HG02981 (cell line): ENCODE results near the gene PRKCE.
"Not testable (repeated sequence)": the region's sequence is repeated elsewhere in the genome, so short reads cannot be mapped to it uniquely, and the experiment has no call there.

Experiments
- ATAC-seq: cut with Tn5 transposase; IDR thresholded peaks from one replicate; pipeline ENCODE4 v1.9.1; 2021; ENCODE audit warnings: mild to moderate bottlenecking, moderate library complexity; ENCODE audit not compliant: unreplicated experiment

Gene PRKCE

DNA sequence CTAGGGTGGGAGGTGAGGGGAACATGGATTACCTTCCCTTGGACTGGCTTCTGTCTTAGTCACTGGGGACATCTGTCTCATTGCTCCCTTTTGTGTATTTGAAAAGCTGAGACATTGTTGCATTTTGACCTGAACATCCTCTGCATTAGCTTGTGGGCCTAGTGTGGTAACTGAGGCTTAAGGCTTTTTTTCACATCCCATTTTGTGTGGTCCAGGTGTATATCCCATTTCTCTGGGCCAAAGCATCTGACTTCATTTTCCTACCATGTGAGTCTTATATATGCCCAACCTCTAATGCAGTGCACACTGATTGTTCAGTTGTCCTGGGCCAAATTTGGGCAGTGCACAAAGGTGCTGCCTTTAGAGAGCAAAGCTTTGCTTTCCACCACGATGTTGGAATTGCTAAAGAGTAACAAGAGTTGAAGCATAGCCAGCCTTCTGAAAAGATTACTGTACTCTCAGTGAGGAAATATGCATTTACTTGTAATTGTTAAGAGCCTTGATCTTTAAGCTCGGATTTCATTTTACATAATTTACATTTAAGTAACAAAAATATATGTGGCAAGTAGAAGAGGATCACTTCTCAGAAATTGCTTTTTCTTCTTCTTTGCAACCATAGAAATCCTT is 13.3 kb downstream of the PRKCE start:
- ATAC-seq, result no peak

DNA sequence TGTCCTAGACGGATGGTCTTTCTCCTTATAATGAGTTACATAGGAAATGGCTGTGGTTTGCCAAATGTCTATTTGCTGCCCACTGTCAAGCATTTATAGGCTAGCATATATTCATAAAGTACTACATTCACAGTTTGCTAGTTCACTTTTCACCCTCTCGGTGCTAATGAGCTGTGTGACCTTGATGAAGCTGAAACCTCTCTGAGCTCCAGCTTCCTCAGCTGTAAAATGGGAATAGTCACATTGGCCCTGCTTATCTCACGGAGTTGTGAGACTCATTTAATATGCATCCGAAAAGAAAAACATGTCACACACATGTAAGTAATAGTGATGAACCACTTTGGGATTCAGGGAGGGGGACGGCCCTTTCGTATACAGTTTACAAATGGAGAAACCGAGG is 17.0 kb downstream of the PRKCE start:
- ATAC-seq, result no peak

DNA sequence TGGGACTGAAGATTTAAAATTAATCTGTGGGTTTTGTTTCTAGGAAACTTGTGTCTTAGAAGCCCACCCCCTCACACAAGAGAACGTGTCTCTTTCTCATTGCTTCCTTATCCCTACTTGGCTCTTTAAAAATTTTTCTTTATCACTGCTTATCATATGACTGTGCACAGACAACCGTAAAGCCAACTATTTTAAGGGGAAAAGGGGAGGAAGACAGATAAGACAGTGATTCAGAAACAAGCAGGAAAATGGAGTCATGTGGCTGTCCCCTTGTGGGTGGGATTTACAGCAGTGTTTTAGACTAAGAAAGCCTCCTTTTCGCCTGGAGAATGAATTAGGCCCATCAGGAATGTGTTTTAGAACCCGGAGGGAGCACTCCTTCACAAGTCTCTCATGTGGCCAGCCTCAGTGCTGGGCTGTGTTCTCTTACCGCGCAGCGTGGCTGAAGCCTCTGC is 17.6 kb downstream of the PRKCE start:
- ATAC-seq, result no peak

DNA sequence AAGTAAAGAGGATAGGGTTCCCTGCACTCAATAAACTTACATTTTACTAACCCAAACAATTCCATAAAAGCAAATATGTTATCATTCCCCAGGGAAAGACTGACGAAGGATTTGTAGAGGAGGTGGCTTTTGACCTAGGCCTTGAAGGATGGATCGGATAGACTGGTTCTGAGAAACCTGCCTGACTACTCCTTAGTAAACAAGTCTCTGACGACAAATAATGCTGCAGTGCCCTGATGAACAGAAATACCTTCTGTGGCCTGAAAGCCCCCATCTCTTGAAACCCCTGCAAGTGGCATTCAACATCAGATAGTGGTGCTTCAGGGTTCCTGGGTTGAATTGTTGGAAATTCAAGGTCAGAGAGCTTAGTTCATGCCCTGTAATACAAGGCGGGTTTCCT is 19.2 kb downstream of the PRKCE start:
- no peak for ATAC-seq

DNA sequence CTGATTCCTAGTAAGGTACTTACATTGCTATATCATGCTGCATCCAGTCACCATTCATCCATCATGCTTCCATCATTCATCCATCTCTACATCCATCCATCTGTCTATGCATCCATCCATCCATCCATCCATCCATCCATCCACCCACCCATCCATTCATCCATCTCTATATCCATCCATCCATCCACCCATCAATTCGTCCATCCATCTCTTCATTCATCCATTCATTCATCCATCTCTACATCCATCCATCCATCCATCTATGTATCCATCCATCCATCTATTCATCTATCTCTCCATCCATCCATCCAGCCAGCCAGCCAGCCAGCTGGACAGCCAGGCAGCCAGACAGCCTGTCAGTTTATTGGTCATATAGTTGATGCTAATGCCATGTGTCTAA is 20.7 kb downstream of the PRKCE start:
- ATAC-seq, result no peak

DNA sequence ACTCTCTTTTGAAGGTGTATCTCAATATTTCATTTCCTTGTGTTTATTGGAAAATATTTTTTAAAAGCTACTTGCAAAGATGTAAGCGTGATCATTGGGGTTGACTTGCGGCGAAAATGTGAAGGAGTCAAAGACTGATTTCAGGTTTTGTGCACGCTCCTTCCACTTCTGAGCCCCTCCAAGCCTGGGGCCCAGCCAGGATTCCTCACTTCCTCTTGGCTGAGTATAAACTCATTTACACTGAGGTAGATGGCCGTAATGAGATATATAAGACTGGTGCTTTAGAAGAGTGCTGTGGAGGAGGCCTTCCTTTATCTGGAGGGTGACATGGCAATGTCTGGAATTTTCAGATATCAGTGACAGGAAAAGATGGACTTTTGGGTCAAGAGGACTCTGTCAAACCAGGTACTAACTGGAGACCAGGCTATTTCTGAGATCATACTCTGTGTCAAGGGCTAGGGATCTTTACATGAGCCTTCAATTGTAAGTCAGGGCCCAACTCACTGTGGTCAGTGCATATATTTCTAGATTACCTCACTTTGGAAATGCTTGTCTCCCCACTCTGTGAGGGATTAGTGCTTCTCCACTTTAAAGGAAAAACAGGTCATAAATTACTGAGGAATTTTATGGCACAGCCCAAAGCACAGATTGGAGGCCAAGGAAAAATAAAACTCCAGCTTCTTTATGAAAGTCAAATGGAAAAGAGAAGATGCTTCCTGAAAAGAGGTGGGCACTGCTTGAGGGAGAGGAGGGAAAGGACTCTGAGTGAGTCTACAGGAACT is 22.8 kb downstream of the PRKCE start:
- ATAC-seq, result no peak

DNA sequence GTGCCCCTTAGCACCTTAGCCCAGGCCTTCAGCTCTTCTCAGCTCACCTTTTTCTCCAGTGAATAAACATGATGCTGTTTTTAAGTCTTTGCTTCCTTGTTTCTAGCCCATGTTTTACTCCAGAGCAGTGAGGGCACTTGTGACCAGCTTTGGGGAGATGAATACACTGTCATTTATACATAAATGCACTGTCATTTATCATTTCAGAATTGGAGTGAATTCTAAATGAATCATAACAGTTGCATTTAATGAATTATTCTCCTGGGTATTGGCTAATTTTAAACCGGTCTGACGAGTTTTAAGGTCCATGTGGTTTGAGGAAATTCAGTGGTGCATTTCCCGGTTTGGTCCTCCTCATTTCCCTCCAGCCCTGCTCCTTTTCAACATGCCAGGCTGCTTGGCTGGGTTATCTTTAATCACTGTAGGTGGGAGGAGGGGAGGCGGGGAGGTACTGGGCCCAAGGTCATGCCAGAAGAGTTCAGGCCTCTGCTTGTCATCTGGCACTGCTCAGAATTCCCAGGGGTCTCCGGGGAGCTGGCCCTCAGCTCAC is 23.9 kb downstream of the PRKCE start:
- ATAC-seq, result no peak

DNA sequence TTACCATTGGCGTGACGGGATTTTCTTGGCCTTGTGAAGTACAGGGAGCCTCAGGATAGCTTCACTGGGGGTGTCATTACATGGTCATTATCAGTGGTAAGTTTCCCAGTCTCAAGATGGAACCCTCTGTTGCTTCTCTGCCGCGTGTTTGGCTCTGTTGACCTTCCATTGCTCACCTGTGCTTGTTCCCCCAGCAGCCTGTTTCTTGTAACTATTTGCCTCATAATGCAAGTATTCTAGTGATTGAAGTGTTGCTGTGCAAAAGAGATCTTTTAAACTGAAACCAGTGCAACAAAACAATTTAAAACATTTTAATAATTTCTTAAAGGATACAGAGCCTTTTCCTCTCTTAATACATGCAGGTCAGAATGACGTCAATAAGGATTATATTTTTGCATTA is 24.6 kb downstream of the PRKCE start:
- no peak for ATAC-seq

DNA sequence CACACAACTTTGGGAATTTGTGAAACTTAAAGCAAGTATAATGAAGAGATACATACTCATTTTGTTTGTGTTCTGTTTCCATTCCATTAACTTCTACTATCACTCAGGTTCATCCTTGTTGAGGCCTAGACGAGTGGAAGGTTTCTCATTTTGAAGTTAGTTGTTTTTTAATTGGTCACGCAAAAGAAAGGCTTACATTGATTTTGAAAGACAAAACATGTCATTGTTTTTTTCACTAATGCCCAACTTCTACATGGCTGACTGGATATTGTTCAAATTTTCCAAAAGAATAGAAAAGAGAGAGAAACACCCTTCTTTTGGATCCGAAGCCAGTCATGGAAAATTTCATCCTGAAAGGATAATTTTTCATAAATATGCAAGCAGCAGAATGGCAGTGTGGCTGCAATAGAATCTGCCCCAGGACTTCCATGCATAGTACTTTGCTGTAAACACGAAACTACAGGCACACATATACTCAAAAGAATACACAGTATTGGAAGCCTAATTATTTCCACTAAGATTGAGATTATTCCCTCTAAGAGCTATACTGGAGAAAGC is 27.4 kb downstream of the PRKCE start:
- ATAC-seq, result no peak

DNA sequence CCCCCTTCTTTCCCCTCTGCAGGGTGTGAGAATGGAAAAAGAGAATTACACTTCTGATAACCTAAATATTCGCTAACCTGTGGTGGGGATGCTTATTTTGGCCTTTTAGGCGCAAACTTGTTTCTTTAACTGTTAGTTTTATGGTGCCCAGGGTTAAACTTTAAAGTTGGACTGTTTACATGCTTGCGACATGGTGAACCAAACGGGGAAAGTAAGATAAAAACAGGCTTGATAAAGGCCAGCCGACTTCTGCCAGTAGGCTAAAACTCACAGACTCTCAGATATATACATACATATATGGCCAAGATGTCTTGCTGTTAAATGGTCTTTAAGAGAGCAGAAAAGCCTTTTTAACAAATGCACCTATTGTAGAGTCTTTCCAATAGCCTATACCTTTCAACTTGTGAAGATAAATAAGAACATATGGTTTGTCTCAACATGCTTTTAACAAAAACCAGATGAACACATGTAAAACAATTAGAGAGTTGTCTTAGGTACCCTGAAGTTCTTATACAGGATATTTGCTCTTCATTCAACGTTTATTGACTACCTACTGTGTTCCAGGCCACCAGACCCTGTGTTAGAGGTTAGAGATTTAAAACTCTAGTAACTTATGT is 29.0 kb downstream of the PRKCE start:
- ATAC-seq, result no peak

DNA sequence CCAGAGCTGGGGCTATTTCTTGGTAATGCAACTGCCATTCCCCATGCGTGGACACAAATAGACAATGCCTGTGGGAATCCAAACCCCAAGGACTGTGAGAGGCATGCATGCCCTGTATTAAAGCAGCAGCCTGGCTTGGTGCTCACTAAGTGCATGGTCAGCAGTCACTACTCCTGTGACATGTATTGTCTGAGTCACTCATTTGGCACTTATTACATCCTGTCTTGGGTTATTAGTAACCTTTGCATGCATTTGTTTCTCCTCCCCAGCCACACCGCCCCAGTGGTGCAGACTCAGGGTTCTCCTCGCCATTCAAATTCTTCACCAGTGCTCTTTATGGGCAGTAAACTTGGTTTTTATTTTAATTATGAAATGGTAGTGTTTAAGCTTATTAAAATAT is 30.2 kb downstream of the PRKCE start:
- ATAC-seq, result peak; percentile 98

DNA sequence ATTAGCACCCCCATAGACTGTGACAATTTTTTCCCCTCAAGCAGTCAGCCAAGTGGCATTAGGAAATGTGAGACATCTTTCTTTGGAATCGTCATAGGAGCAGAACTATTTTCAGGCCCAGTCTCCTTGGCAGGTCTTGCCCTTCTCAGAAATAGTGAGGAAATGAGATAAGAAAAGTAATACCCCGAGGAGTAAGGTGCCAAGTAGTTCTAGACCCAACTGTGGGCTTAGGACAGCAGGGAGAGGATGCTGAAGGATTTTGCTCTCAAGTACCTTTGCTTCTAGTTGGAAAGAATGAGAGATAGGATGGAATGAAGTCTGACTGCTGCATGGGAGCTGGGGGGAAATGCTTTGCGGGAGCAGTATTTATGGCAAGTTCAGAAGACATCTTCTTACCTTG is 31.8 kb downstream of the PRKCE start:
- ATAC-seq, result no peak

DNA sequence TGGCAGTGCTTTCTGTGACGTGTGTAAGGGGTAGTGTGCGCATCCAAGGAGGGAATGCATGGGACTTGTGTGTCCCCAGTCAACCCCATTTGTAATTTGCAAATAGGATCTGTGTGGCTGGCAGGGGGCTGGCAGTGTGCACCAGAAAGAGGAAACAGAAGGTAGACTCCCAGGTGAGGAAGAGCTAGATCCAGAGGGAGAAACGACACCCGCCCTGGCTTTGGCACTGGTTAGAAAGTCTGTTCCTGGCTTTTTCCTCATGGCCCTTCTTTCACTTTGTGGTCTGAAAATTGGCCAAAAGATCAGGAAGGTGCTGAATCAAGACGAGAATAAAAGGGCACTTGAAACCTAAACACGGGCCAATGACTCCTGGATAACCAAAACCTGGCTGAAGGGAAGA is 33.3 kb downstream of the PRKCE start:
- ATAC-seq, result no peak

DNA sequence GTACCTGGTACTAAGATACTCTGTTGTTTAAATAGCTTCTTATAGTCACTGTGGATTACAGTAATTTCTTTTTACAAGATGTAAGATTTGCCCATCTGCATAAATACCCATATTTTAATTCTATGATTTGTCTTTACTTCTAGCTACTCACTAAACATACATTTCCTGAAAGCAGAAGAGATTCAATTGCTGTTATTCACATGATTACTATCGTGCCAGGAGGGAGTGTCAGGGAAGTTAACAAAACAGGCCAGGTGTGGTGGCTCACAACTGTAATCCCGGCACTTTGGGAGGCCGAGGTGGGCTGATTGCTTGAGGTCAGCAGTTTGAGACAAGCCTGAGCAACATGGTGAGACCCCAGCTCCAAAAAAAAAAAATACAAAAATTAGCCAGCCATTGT is 33.8 kb downstream of the PRKCE start:
- ATAC-seq, result no peak

DNA sequence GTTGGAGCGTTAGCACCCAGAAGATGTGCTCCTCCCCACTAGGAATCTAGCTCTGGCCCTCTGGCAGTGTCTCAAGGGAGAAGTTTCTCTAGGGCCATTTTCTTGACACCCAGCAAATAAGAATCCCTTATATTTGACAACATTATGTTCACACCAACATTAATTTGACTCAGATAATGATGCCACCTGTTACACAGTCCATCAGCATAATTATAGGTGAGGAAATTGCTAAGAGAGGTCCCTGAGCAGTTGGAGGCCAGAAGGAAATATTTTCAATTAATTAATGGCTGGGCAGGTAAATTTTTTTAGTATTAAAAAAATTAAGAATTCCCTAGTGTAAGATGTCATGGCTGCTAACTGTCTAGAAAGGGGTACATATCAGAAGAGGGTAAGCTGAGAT is 36.5 kb downstream of the PRKCE start:
- ATAC-seq, result no peak

DNA sequence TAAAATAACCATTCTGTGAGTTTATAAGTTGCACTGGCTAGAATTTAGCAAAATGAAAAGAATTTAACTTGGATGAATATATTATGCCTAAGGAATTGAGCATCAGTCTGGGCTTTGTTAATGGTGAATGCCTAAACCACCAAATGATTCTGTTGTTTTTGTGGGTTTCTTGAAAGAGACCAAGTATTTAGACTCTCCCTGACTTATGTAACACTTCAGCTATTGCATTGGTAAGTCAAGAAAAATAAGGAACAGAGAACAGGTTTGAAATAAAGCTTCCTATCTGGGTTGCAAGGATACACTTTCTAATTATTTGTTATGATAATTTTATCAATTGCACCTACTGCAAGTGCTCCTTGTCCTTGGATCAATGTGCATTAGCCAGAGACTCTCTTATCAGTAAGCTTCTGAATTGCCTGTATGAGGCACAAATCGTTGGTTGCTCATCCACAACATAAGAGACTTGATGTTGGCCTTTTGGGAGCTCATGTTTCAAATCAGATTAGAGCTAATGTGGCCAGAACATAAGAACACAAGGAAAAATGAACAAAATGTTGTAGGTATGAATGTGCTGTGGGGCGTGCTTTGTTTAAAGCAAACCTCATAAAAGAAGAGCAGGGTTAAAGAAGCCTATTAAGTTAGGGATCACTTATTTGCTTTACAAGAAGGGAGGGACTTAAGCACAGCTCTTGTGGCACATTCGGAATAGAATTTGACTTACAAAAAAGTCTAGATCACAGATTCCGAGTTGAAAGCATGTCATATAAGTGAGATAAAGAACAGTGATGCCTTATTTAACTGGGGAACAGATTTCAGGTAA is 37.2 kb downstream of the PRKCE start:
- ATAC-seq, result no peak

DNA sequence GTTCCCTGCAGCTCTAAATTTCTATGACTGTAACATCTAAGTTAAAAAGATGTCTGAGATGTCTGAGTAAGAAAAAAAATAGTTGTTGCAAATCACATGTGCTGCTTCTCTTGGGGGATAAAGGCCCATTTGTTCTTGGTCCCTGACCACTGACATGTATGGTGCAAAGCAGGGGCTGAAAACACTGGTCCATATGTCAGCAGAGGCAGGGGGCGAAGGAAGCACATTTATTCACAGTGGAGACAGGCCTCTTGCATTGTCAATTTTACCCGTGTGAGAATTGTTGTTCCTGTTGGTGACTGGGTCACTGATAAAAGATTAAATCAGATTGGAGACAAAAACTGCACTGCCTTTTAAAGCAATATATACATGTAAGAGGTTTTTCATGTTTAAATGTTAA is 38.8 kb downstream of the PRKCE start:
- no peak for ATAC-seq

DNA sequence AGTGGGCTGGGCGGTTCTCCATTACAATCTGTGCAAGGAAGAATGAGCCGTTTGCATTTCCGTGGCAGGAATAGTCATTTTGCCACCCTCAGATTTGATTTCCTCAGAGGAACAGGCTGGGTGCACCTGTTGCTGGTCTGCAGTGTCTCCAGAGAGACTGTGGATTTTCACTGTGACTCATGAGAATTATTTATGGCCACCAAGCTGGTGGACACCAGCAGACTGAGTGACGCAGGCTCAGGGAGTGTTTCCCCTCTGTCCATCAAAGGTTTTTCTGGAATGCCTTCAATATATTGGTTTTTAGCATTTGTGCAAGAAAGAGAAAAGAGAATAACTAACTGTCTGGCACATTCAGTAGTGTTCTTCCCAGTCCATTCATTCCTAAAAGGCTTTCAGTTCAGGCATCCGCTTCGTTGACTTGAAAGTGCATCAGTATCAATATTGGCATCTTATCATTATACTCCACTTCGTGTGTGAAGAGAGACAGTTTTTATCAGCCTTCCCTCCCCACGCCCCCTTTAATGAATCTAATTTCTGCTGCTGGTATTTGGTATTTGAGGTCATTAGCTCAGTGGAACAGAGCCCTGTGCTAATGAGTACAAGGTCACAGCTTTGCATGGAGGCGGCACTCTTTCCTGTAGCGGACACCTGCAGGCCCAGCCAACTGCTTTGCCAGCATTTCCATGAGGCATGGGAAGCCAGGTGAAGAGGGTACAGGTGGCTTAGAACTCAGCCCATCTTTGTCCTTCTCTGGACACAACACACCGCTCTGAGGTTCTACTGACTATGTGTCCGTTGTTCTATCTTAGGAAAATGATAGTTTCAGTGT is 39.9 kb downstream of the PRKCE start:
- peak; percentile 67 for ATAC-seq

DNA sequence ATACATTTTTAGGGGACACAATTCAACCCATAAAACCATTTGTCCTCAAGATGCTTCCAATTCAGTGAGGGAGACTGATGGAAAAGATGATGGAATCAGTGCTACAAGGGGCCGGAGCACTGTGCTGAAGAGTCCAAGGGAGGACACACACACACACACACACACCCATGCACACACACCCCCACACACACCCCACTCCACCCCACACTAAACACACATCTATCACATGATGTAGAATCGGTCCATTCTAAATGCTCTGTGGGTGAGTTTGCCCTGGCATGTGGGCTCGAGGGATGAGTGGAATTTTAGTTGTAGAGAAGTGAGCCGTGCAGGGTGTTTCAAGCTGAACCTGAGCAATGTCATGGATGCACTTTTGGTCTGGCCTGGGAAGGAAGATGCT is 41.1 kb downstream of the PRKCE start:
- ATAC-seq, result no peak

DNA sequence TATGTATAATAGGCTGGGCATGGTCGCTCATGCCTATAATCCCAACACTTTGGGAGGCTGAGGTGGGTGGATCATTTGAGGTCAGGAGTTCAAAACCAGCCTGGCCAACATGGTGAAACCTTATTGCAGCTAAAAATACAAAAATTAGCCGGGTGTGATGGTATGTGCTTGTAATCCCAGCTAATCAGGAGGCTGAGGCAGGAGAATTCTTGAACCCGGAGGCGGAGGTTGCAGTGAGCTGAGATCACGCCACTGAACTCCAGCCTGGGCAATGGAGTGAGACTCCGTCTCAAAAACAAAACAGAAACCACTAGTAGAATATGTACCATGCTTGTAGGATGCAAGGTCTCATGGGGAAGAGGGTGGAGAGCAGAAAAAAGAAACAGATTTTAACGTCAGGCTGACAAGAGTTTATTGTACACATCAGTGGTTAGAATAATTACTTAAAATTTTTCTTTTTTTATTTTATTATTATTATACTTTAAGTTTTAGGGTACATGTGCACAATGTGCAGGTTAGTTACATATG is 44.1 kb downstream of the PRKCE start:
- ATAC-seq, result not testable (repeated sequence)
